ENCODE results near the gene PTTG1.

- no peak for TF ChIP-seq POLR2A (IDR thresholded peaks at IDR 0.05)
- TF ChIP-seq, protein P1, sequence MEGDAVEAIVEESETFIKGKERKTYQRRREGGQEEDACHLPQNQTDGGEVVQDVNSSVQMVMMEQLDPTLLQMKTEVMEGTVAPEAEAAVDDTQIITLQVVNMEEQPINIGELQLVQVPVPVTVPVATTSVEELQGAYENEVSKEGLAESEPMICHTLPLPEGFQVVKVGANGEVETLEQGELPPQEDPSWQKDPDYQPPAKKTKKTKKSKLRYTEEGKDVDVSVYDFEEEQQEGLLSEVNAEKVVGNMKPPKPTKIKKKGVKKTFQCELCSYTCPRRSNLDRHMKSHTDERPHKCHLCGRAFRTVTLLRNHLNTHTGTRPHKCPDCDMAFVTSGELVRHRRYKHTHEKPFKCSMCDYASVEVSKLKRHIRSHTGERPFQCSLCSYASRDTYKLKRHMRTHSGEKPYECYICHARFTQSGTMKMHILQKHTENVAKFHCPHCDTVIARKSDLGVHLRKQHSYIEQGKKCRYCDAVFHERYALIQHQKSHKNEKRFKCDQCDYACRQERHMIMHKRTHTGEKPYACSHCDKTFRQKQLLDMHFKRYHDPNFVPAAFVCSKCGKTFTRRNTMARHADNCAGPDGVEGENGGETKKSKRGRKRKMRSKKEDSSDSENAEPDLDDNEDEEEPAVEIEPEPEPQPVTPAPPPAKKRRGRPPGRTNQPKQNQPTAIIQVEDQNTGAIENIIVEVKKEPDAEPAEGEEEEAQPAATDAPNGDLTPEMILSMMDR (IDR thresholded peaks at IDR 0.05), result no peak
Measured at GRCh38 chr5:160453751-160454150, 32.1 kb downstream of the PTTG1 start.
